ENCODE data around the gene TAF1A. TPM values are rescaled to one million over a fixed set of nuclear protein-coding genes. Genes with fewer than 3 reads are reported as not detected.

TAF1A gene
- total and polyA plus RNA-seq, 2 donors (not counting 1 experiment from before 2014, with no cell fraction given) = 7.2 to 15.2 TPM

- Histone ChIP-seq H3K27me3 (ENCODE audit: control insufficient read depth, insufficient read depth, low read length) (no peaks in the 10 kb centered on the region), H3K79me2 (ENCODE audit: control insufficient read depth, insufficient read depth, low read length) (no peaks in the 10 kb centered on the region), H3K4me3 (replicated peaks in 1 of 4; ENCODE audit: control extremely low read depth in 1 of 4, insufficient read depth in 1 of 4, low read depth in 3 of 4, low read length in 4 of 4) (no peak overlapping the region), H3K27ac (ENCODE audit: insufficient read depth, low read length) (no peak overlapping the region), H3K9ac (ENCODE audit: insufficient read depth, low read length) (no peak overlapping the region), H2AFZ (ENCODE audit: low read length) (no peak overlapping the region), H3K4me2 (ENCODE audit: extremely low read depth, insufficient read depth, low read length) (no peak overlapping the region), H4K20me1 (ENCODE audit: control insufficient read depth, extremely low read depth, insufficient read depth, low read length) (no peaks in the 10 kb centered on the region), H3K4me1 (ENCODE audit: control insufficient read depth, extremely low read depth, insufficient read depth, low read length) (no peaks in the 10 kb centered on the region), H3K9me3 (ENCODE audit: control insufficient read depth, insufficient read depth, low read depth, low read length) (no peaks in the 10 kb centered on the region), H3K36me3 (ENCODE audit: control insufficient read depth, insufficient read depth, low read length) (peaks cover 12% of the 10 kb centered on the region)
- no peak for DNase-seq (ENCODE audit: low read depth in 2 of 2)
- TF ChIP-seq EZH2 (IDR thresholded peaks at IDR 0.05; ENCODE audit: low read length, missing control alignments) (no peak), CTCF (conservative IDR thresholded peaks at IDR 0.05 in 1 of 2, IDR thresholded peaks at IDR 0.05 in 1 of 2; ENCODE audit: low read depth in 1 of 2, low read length in 2 of 2) (no peak)
Observed at GRCh38 chr1:222632749-222633148, 43.0 kb upstream of the TAF1A start.

- H3K9ac ChIP-seq (ENCODE audit: insufficient read depth, low read length) = no peak overlapping the region
- peak in 1 of 2 donors; percentile 49 for DNase-seq (ENCODE audit: low read depth in 2 of 2)
- H3K27me3 ChIP-seq (ENCODE audit: control insufficient read depth, insufficient read depth, low read length) = no peaks in the 10 kb centered on the region
- H3K4me1 ChIP-seq (ENCODE audit: control insufficient read depth, extremely low read depth, insufficient read depth, low read length) = no peaks in the 10 kb centered on the region
- H3K27ac ChIP-seq (ENCODE audit: insufficient read depth, low read length) = no peak overlapping the region
- H2AFZ ChIP-seq (ENCODE audit: low read length) = no peak overlapping the region
- H3K4me3 ChIP-seq (replicated peaks in 1 of 4; ENCODE audit: control extremely low read depth in 1 of 4, insufficient read depth in 1 of 4, low read depth in 3 of 4, low read length in 4 of 4) = no peak overlapping the region
- H3K9me3 ChIP-seq (ENCODE audit: control insufficient read depth, insufficient read depth, low read depth, low read length) = no peaks in the 10 kb centered on the region
- H4K20me1 ChIP-seq (ENCODE audit: control insufficient read depth, extremely low read depth, insufficient read depth, low read length) = no peaks in the 10 kb centered on the region
- no peaks in the 10 kb centered on the region for H3K79me2 ChIP-seq (ENCODE audit: control insufficient read depth, insufficient read depth, low read length)
- peaks cover 11% of the 10 kb centered on the region for H3K36me3 ChIP-seq (ENCODE audit: control insufficient read depth, insufficient read depth, low read length)
- no peak overlapping the region for H3K4me2 ChIP-seq (ENCODE audit: extremely low read depth, insufficient read depth, low read length)
- TF ChIP-seq CTCF (conservative IDR thresholded peaks at IDR 0.05 in 1 of 2, IDR thresholded peaks at IDR 0.05 in 1 of 2; ENCODE audit: low read depth in 1 of 2, low read length in 2 of 2) (no peak), EZH2 (IDR thresholded peaks at IDR 0.05; ENCODE audit: low read length, missing control alignments) (no peak)
Observed at GRCh38 chr1:222631611-222632208, 42.0 kb upstream of the TAF1A start.

GRCh38 chr1:222629921-222630535 is 40.3 kb upstream of the TAF1A start:
- H3K4me3 ChIP-seq (replicated peaks in 1 of 4; ENCODE audit: control extremely low read depth in 1 of 4, insufficient read depth in 1 of 4, low read depth in 3 of 4, low read length in 4 of 4) = no peak overlapping the region
- H2AFZ ChIP-seq (ENCODE audit: low read length) = no peak overlapping the region
- H3K4me2 ChIP-seq (ENCODE audit: extremely low read depth, insufficient read depth, low read length) = no peak overlapping the region
- H3K36me3 ChIP-seq (ENCODE audit: control insufficient read depth, insufficient read depth, low read length) = peaks cover 11% of the 10 kb centered on the region
- H3K27ac ChIP-seq (ENCODE audit: insufficient read depth, low read length) = no peak overlapping the region
- peak in 1 of 2 donors; percentile 76 for DNase-seq (ENCODE audit: low read depth in 2 of 2)
- no peaks in the 10 kb centered on the region for H3K27me3 ChIP-seq (ENCODE audit: control insufficient read depth, insufficient read depth, low read length)
- no peaks in the 10 kb centered on the region for H4K20me1 ChIP-seq (ENCODE audit: control insufficient read depth, extremely low read depth, insufficient read depth, low read length)
- no peaks in the 10 kb centered on the region for H3K4me1 ChIP-seq (ENCODE audit: control insufficient read depth, extremely low read depth, insufficient read depth, low read length)
- TF ChIP-seq CTCF (conservative IDR thresholded peaks at IDR 0.05 in 1 of 2, IDR thresholded peaks at IDR 0.05 in 1 of 2; ENCODE audit: low read depth in 1 of 2, low read length in 2 of 2) = no peak
- no peak for TF ChIP-seq EZH2 (IDR thresholded peaks at IDR 0.05; ENCODE audit: low read length, missing control alignments)
- H3K9ac ChIP-seq (ENCODE audit: insufficient read depth, low read length) = no peak overlapping the region
- H3K79me2 ChIP-seq (ENCODE audit: control insufficient read depth, insufficient read depth, low read length) = no peaks in the 10 kb centered on the region
- H3K9me3 ChIP-seq (ENCODE audit: control insufficient read depth, insufficient read depth, low read depth, low read length) = no peaks in the 10 kb centered on the region
